Amniotic epithelial cell (primary cell): ENCODE results near the gene USH1G.
A peak's percentile ranks its signal among the peaks of the same experiment; 100 is the strongest.
"Not testable (repeated sequence)": the region's sequence is repeated elsewhere in the genome, so short reads cannot be mapped to it uniquely, and the experiment has no call there.

ENCODE experiments used
- DNase-seq: peaks from one replicate; pipeline ENCODE4 v3.0.0-alpha.2; 2010; ENCODE audit warnings: low read depth

USH1G gene

DNA sequence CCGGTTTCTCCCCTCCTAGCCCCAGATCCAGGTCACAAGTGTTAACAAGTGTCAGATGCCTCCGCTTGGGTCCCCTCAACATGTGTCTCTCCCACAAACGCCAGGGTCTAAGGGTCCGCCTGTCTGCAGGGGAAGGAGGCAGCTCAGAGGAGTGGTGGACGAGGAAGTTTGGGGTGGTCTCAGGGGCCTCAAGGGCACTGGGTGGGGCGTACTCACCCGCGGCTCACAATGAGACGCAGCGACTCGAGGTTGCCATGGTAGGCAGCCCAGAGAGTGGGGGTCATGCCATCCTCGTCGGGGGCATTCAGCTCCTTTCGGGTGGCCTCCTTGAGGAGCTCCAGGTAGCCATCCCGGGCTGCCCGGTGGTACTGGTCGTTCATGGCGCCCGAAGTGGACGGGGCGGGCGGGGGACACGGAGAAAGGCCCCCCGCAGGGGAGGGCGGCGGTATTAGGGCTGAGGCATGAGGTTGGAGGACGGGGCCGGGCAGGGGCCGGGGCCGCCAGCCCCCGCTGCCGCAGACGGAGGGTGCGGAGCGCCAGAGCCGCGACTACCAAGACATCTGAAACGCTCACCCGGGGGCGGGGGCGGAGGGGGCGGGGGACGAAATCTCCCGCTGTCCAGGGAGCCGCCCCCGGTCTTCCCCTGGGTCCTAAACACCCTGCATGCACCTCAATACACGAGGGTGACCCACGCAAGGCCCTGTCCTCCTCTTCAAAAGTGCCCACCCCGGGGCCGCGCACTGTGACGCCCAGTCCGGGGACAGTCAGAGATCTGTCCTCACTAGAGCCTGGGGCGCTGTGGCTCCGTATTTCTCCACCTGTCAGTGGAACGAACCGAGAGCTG, at the start of gene USH1G:
TSS of gene USH1G (minus strand) at position 562 of the 844 bp plus-strand sequence. CDS start at position 380, 182 bp downstream.
- peak; percentile 7 for DNase-seq

DNA sequence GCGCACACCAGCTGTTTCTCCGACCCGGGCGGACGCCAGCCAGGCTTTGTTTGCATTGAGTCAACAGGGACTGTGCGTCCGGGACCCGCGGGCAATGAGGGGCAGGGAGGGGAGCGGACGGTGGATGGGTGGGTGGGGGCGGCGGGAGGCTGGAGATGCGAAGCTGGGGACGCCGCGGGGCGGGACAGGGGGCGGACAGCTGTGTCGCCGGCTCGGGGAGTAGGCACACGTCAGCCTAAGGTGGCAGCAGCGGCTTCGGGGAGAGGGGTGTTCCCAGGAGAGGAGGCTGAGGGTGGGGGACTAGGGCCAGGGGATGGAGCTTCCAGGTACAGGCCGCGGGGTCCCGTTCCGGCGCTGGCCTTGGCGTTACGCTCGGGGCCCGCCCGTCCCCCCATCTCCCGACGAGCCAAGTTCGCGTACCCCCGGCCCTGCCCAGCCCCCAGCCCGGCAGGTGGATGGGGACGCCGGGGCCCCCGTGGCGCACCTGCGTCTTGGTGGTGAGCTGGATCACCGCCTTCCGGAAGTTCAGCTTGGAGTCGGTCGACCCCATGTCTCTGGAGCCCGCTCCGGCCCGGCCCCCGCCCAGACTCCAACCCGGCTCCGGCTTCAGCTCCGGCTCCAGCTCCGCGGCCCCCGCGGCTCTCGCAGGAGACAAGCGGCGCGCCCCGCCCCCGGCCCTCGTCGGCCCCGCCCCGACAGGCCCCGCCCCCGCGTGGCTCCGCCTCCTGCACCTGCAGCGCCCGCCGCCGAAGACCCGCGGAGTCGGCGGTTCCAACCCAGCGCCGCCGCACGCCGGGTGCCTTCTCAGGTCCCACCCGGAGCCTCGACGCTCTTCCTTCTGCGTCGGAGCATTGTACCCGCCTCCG, 49.3 kb upstream of the USH1G start, which contains the start of gene HID1:
TSS of gene HID1 (minus strand) at position 653 of the 866 bp plus-strand sequence. CDS start at position 550, 103 bp downstream.
- no peak for DNase-seq

DNA sequence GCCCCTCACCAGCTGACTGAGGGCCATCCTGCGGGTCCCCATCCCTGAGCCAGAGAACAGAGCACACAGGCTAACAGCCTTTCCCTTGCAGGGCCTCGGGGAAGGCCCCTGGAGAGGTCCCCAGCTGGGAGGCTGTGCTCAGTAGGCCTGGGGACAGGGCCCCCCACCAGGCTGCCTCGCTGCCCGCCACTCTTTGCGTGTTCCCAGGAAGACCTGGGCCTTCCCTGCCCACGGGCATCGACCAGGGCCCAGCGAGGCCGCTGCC, 48.7 kb upstream of the USH1G start:
- no peak for DNase-seq

DNA sequence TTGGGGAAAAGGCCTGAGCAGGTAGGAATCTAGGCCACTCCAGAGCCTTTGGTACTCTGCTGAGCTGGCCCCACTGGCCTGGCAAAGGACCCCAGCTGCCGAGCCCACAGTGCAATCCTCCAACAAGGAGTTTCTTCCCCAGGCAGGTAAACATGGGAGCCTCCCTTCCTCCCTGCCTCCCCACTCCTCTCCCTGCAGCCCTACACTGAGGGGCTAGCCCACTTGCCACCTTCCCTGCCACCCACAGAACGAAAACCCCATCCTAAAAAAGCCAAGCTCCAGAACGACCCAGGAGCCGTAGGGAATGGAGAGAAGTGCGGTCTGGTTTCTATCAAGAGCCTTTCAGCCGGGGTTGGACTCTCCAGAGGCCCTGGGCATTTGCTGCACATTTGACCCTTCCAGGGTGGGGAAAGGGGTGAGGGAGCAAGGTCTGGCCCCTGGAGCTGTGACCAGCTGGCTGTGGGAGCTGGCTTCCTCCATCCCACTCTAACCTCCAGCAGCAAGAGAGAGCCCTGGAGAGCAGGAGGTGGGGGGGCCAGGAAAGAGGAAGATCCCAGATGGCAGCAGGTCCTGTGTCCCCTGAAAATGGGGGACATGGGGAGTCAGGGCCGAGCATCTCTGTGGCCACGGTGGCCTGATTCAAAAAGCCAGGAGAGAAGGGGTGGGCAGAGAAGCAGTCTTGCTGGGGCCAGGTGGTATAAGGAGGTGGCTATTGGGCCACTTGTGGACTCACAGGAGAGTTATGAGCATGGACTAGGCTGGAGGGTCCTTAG, 48.2 kb upstream of the USH1G start:
- DNase-seq: no peak

DNA sequence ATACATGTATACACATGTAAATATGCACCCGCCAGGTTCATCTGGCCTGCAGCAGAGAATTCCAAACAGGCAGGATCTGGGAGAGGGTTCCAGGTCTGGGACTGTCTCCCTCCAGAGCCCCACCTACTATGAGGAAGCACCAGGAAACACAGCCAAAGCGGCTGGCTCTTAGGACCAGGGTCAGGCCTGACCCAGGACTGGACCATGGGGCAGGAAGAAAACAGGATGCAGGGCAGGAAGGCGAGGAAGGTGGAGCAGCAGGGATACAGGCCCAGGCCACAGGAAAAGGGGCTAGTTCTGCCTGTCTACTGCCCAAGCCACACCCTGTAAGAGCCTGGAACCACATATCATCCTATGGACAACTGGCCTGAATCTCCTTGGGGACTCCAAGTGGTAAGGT, 47.3 kb upstream of the USH1G start:
- no peak for DNase-seq

DNA sequence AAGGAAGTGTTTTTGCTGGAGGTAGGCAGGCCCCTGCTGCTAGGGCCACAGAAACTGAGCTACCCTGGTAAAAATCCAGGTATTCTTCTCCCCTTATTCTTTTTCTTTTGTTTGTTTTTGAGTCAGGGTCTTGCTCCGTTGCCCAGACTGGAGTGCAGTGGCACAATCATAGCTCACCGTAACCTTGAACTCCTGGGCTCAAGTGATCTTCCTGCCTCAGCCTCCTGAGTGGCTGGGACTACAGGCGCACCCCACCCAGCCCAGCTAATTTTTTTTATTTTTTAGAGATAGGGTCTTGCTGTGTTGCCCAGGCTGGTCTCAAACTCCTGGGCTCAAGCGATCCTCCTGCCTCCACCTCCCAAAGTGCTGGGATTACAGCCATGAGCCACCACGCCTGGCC, 46.4 kb upstream of the USH1G start:
- not testable (repeated sequence) for DNase-seq

DNA sequence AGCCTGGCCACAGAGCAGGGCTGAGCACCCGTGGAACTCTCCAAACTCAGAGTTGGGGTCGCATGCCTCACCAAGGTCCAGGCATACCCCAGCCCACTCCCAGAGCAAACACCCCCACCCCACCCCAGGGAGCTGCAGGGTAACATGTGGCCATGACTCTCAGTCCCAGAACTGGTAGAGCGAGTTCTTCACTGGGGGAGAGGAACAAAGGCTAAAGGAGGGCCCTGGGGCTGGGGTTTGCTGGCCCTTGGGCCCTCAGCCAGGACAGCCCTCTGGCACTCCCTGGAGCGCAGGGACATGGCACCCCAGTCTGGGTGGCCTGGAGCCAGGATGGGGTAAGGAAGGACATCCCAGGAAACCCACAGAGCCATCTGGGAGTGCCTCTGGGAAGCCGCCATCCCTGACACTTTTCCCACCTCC, 45.3 kb upstream of the USH1G start:
- DNase-seq: no peak

DNA sequence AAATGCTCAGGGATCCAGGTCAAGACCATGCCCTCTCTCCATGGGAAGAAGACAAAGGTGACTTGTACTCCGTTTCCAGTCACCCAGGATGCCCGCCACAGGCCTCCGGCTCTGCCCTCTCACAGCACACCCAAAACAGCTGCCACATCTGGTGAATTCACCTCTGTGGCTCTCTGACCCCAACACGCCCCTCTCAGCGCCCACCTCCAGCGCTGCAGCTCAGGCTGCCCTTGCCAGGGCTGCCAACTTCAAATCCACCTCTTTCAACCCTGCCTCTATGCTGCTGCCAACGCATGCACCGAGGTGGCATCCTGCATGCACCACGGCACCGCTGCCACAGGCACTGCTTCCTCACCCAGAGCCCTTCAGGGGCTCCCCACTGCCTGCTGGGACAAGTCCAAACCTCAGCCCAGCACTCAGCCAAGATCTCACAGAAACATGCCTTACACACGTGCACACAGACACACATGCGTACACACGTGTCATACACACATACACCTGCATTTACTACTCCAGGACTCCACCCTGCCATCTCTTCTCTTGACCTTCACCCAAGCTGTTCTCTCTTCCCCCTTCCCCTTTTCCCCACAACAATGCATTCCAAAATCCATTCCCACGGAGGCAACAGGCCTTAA, 42.0 kb upstream of the USH1G start:
- DNase-seq: no peak

DNA sequence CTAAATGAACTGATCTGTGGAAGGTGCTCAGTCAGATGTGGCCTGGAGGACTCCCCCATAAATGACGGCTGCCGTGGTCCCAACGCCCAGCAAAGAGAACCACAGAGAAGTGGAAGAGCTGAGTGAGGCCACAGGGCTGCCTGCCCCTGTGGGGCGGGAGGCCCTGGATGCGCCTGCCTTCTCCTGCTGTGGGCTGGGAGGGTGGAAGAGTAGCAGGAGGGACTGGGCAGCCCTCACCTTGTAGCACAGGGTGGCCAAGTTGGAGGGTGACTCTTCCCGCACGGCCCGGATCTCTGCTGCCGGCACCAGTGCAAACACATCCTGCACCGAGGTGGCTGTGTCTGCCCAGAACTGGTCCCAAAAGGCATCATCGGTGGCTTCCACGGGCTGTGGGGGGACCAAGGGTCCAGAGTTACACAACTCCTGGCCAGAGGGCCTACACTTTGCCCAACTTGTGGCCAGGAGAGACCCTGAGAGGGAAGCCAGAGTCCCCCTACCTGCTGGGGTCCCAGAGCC, 41.2 kb upstream of the USH1G start:
- no peak for DNase-seq

DNA sequence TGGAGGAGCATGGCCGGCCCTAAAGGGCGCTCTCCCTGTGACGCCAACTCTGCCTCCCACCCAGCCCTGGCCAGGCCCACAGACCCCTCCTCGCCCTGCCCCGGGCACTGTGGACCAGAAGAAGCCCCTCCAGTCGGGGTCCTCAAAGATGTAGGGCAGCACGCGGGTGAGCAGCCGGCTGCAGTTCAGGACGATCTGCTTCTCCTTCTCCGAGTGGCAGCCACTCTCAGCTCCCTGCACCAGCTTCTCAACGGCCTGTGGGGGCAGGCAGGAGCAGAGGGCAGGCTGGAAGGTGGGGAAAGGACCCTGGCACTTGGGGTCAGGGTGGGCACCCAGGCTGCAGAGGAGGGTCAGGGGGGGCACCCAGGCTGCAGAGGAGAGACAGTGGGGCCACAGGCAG, 40.6 kb upstream of the USH1G start:
- DNase-seq: no peak

DNA sequence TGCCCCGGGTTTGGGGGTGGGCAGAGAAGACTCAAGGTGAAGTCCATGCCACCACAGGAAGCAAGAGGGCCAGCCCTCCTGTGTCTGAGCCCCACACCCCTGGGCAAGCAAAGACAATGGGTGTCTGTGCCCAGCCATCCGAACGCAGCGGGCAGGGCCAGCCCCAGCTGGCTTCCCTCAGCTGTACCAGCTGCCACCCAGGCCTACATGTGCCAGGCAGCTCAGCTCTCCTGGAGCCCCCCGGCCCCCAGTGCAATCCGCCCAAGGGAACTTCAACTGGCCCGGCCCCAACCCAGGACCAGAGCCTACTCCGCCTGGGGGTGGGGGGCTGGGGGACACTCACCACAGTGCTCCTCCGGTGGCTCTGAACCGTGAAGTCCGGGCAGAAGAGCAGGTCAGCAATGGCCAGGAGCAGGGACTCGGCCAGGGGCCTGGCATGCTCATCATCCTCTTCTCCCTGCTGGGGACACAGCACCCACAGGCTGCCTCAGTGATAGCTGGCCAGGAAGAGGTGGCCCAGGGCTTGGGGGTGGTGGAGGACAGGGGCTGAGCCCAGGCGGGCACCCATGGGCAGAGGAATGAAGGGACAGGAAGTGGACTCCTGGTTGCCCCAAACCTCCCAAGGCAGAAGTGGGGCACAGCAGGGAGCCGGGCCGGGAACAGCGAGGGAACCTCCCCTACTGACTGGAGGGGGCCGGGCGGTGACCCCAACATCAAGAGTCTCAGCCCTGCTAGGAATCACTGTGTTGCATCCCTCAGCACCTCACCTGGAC, 39.8 kb upstream of the USH1G start:
- DNase-seq: no peak

DNA sequence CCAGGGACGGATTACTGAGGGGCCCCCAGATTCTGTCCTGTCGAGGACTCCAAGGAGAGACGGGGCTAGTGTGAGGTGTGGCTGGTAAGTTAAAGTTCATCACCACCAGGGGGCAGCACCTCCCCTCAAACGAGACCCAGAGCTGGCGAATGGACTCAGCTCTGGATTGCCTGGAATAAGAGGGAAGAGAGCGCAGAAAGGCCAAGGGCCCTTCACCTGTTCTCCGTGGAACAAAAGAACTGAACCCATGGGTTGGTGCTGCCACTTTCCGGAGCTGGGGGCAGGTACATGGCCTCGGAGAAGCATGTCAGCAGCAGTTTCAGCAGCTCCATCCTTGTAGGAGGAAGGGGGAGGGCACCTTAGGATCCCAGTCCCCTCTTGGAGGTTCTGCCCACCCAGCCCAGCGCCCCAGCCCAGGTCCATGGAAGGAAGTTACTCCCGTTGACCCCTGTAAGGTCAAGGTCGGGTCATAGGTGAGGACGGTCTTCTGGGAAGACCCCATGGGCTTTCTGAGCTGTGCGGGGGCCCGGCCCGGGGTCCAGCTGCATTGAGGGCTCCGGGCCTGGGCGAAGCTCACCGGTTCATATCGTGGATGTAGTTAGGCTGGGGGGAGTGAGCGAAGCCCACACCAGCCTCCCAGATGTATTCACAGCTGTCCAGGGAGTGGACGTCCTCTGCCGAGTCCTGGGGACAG, 38.7 kb upstream of the USH1G start:
- peak; percentile 74 for DNase-seq

DNA sequence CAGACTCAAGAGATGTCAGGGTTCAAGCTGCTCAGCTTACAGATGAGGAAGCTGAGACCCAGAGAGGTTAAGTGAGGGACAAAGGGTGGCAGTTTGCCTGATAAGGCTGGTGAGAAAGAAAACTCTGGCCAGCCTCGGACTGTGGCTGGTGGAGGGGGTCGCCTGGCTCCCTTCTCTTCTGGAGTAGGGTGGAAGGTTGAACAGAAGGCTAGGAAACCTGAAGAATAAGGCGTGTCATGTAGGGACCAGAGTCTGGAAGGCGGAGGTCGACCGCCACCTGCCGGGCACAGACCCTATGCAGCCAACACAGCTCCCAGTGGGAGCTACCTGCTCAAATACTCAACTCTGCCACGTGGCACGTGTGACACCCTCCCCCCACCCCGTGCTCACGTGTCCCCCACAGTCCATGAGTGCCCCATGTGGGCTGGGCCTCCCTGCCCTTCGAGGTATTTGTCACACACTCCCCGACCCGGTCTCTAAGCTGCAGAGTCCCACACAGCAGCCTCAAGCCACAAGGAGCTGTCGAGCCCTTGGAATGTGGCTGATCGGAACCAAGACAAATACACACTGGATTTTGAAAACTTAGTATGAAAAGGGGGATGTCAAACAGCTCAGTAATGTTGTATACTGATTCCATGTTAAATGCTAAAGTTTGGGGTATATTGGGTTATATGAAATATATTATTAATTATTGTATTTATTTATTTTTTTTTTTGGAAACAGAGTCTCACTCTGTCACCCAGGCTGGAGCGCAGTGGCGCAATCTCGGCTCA, 37.7 kb upstream of the USH1G start:
- DNase-seq: peak; percentile 12

DNA sequence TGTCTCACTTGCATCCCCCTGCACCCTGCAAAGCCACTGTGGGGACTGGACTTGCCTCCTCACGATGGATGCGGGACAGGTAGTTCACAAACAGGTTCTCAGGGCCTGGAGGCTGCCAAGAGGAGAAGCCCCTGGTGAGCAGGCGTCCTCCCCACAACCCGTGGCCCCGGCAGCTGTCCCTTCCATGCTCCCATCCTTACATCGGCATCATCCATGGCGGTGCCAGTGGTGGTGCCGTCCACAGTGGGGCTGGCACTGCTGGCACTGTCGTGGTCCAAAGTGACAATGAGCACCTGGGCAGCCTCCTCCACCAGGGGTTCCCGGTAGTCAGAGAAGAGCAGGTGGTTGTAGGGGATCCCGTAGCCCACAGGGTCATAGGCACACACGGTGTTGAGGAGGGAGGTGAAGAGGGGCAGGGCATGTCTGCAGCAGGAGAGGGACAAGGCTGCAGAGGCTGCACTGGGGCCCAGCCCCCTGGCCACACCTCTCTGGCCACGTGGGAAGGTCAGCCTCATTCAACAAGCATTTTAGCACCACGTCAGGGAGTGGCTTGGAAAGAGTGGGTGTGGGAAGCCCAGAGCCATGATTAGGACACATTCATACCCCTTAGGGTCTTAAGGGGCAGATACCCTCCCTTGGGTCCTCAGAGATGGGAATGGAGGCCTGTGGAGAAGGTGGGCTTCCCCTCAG, 36.9 kb upstream of the USH1G start:
- peak; percentile 28 for DNase-seq

DNA sequence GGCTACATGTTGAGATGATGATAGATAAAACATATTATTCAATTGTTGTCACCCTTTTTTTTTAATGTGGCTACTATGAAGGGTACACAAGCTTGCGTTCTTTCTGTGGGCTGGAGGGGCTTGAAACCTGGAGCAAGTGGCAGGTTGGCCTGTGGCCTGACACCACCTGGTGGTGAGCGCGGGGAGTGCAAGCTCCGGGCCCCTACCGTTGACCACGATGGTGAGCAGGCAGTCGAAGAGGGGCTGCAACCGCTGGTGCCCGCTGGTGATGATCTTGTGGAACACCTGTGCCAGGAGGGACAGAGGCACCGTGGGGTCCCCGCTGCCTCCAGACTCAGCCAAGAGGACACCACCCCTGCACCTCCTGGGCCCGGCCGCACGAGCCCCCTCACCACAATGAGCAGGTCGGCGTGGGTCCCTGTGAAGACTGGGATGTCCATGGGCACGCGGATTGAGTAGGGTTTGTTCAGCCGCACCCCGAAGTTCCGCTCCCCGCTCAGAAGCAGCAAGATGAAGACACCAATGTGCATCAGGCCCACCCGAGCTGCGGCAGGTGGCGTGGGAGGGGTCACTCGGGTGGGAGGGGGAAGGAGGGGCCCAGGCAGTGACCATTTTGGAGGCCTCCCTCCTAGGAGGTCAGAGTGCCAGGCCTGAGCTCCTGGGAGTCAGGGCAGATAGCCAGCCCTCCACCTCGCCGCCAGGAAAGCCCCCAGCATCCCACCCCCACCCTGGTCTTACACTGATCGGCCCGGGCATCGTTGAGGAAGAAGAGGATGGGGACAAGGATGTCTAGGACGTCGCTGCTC, 35.1 kb upstream of the USH1G start:
- peak; percentile 25 for DNase-seq

DNA sequence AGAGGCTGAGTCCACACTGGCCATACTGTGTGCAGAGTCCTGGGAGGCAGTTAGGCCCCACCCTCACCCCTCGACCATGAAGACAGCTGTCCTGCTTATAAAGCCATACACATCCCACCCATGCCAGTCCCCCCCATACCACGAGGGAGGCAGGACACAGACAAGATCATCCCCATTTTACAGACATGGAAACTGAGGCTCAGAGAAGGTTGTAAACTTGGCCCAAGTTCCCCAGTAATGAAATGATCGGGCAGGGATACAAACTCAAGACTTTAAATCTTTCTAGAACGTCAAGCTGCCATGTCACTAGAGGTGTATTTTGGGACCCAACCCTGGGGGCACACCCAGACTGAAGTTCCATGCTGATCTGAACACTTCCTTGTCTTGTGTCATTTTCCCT, 33.0 kb upstream of the USH1G start:
- DNase-seq: no peak

DNA sequence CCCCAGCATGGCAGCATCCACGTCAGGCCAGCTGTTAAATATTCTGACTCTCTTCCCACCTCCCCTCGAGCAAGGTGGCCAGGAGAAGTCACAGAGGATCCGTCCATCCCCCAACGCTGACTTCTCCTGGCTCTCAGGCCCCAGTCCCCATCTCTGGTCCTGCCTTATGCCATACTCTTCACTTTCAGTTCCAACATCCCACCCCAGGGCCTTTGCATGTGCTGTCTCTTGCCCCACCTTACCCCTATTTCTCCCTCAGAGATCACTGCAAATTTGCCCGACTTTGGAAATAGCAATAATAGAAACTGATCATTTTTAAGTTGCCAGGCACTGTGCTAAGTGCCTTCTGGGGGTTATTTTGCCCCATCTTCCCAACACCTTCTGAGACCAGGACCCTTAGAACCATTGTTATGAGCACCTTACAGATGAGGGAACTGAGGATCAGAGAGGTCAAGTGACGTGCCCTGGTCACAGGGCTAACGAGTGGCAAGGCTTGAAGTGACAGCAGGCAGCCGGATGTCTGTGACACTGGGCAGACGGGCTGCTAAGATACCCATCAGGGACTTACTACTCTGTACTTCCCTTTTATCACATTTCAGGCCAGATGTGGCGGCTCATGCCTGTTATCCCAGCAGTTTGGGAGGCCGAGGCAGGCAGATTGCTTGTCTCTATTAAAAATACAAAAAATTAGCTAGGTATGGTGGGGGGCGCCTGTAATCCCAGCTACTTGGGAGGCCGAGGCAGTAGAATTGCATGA, 31.8 kb upstream of the USH1G start:
- DNase-seq: no peak
